ENCODE results near the gene SRRM2.
A peak's percentile ranks its signal among the peaks of the same experiment; 100 is the strongest.

Gene SRRM2

GRCh38 chr16:2726923-2727322 lies 25.5 kb upstream of the SRRM2 start:
- Histone ChIP-seq H2AFZ (ENCODE audit: low read length) (no peak overlapping the region), H4K91ac (ENCODE audit: low read depth, low read length, poor library complexity) (no peak overlapping the region), H3K23ac (ENCODE audit: low read depth, low read length, poor library complexity) (no peak overlapping the region), H3K18ac (ENCODE audit: low read length) (no peak overlapping the region), H2BK12ac (ENCODE audit: low read length) (no peak overlapping the region), H3K4me3 (ENCODE audit: low read length in 2 of 2) (no peak overlapping the region), H3K14ac (ENCODE audit: low read length) (no peak overlapping the region), H3K27ac (replicated peaks; ENCODE audit: low read length) (no peak overlapping the region), H2BK5ac (ENCODE audit: low read length) (no peak overlapping the region), H3K9me3 (replicated peaks in 1 of 2; ENCODE audit: control insufficient read depth in 2 of 2, insufficient read depth in 1 of 2, low read depth in 1 of 2, low read length in 2 of 2) (no peaks in the 10 kb centered on the region), H2BK120ac (ENCODE audit: low read depth, low read length) (no peak overlapping the region), H3K4me2 (ENCODE audit: insufficient read depth, low read length, poor library complexity, severe bottlenecking) (no peak overlapping the region), H2AK5ac (ENCODE audit: low read depth, low read length) (no peak overlapping the region), H3K36me3 (replicated peaks in 1 of 2; ENCODE audit: control insufficient read depth in 2 of 2, insufficient read depth in 2 of 2, low read length in 2 of 2) (no peaks in the 10 kb centered on the region), H3K9ac (ENCODE audit: low read depth, low read length, poor library complexity) (no peak overlapping the region), H3K79me1 (ENCODE audit: low read depth, low read length) (no peaks in the 10 kb centered on the region), H3K4me1 (ENCODE audit: control insufficient read depth in 2 of 2, insufficient read depth in 1 of 2, low read depth in 1 of 2, low read length in 2 of 2) (no peaks in the 10 kb centered on the region), H2BK15ac (ENCODE audit: low read length) (no peak overlapping the region), H3K27me3 (ENCODE audit: control insufficient read depth in 3 of 3, insufficient read depth in 3 of 3, low read depth in 1 of 3, low read length in 3 of 3) (peaks cover 0 to 6% (median 0%) of the 10 kb centered on the region in 3 experiments), H3K4ac (ENCODE audit: low read length) (no peak overlapping the region), H4K8ac (ENCODE audit: low read depth, low read length) (no peak overlapping the region)
- DNase-seq (ENCODE audit: low spot score) = no peak
- no CpG with 5 or more reads among the region's 5 CpGs for WGBS, 2 donors (ENCODE audit: extremely low coverage in 2 of 2, insufficient read length in 2 of 2, insufficient replicate concordance in 1 of 2)

DNA sequence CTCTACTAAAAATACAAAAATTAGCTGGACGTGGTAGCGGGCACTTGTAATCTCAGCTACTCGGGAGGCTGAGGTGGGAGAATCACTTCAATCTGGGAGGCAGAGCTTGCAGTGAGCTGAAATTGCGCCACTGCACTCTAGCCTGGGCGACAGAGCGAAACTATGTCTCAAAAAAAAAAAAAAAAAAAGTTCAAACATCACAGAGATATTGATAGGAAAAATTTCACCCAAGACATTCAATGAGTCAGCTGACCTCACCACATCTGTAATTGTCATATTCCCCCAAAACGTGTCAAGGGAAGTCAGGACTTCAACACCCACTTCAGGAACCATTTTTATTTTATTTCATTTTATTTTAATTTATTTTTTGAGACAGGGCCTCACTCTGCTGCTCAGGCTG lies 24.4 kb upstream of the SRRM2 start:
- no CpG with 5 or more reads among the region's 7 CpGs for WGBS, 2 donors (ENCODE audit: extremely low coverage in 2 of 2, insufficient read length in 2 of 2, insufficient replicate concordance in 1 of 2)
- H3K79me1 ChIP-seq (ENCODE audit: low read depth, low read length) = no peaks in the 10 kb centered on the region
- H3K4me2 ChIP-seq (ENCODE audit: insufficient read depth, low read length, poor library complexity, severe bottlenecking) = no peak overlapping the region
- no peak overlapping the region for H2BK120ac ChIP-seq (ENCODE audit: low read depth, low read length)
- no peak overlapping the region for H4K91ac ChIP-seq (ENCODE audit: low read depth, low read length, poor library complexity)
- no peak overlapping the region for H2BK5ac ChIP-seq (ENCODE audit: low read length)
- no peak overlapping the region for H3K4ac ChIP-seq (ENCODE audit: low read length)
- no peak overlapping the region for H3K14ac ChIP-seq (ENCODE audit: low read length)
- no peak overlapping the region for H2AFZ ChIP-seq (ENCODE audit: low read length)
- H4K8ac ChIP-seq (ENCODE audit: low read depth, low read length) = no peak overlapping the region
- H3K27me3 ChIP-seq (ENCODE audit: control insufficient read depth in 3 of 3, insufficient read depth in 3 of 3, low read depth in 1 of 3, low read length in 3 of 3) = peaks cover 0 to 6% (median 0%) of the 10 kb centered on the region in 3 experiments
- H3K27ac ChIP-seq (replicated peaks; ENCODE audit: low read length) = no peak overlapping the region
- H3K9me3 ChIP-seq (replicated peaks in 1 of 2; ENCODE audit: control insufficient read depth in 2 of 2, insufficient read depth in 1 of 2, low read depth in 1 of 2, low read length in 2 of 2) = no peaks in the 10 kb centered on the region
- H3K23ac ChIP-seq (ENCODE audit: low read depth, low read length, poor library complexity) = no peak overlapping the region
- no peaks in the 10 kb centered on the region for H3K4me1 ChIP-seq (ENCODE audit: control insufficient read depth in 2 of 2, insufficient read depth in 1 of 2, low read depth in 1 of 2, low read length in 2 of 2)
- no peaks in the 10 kb centered on the region for H3K36me3 ChIP-seq (replicated peaks in 1 of 2; ENCODE audit: control insufficient read depth in 2 of 2, insufficient read depth in 2 of 2, low read length in 2 of 2)
- H3K4me3 ChIP-seq (ENCODE audit: low read length in 2 of 2) = no peak overlapping the region
- H2BK12ac ChIP-seq (ENCODE audit: low read length) = no peak overlapping the region
- no peak overlapping the region for H3K9ac ChIP-seq (ENCODE audit: low read depth, low read length, poor library complexity)
- H2AK5ac ChIP-seq (ENCODE audit: low read depth, low read length) = no peak overlapping the region
- H2BK15ac ChIP-seq (ENCODE audit: low read length) = no peak overlapping the region
- DNase-seq (ENCODE audit: low spot score) = no peak
- no peak overlapping the region for H3K18ac ChIP-seq (ENCODE audit: low read length)

DNA sequence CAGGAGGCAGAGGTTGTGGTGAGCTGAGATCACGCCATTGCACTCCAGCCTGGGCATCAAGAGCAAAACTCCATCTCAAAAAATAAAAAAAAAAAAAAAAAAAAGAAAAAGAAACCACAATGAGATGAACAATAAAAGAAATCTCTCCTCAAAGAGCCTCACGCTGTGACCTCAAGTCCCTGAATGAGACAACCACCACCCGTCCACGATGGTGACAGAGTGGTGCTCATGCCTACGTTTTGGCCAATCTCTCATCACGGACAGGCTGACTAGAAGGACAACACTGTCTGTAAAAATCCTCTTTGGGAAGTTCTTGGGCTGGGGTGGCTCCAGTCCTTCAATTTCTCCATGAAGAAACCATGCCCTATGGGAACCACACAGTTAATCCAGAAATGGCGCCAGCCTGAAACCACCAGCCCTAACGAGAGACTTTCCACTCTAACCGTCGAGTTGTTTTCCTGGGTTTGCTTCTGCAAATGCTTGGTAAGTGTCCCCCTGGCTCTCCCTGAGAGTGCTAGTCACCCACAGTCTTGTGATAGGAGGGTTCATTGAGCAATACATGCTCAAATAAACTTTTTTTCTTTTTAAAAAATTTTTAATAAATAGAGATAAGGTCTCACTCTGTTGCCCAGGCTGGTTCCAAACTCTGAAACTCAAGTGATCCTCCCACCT lies 17.5 kb upstream of the SRRM2 start:
- no peak overlapping the region for H3K14ac ChIP-seq (ENCODE audit: low read length)
- no peak overlapping the region for H3K4ac ChIP-seq (ENCODE audit: low read length)
- H3K36me3 ChIP-seq (replicated peaks in 1 of 2; ENCODE audit: control insufficient read depth in 2 of 2, insufficient read depth in 2 of 2, low read length in 2 of 2) = no peaks in the 10 kb centered on the region
- no peaks in the 10 kb centered on the region for H3K9me3 ChIP-seq (replicated peaks in 1 of 2; ENCODE audit: control insufficient read depth in 2 of 2, insufficient read depth in 1 of 2, low read depth in 1 of 2, low read length in 2 of 2)
- no peak overlapping the region for H3K9ac ChIP-seq (ENCODE audit: low read depth, low read length, poor library complexity)
- no peak overlapping the region for H2BK5ac ChIP-seq (ENCODE audit: low read length)
- H3K4me2 ChIP-seq (ENCODE audit: insufficient read depth, low read length, poor library complexity, severe bottlenecking) = no peak overlapping the region
- no peak overlapping the region for H4K8ac ChIP-seq (ENCODE audit: low read depth, low read length)
- no peak overlapping the region for H2BK12ac ChIP-seq (ENCODE audit: low read length)
- H2BK15ac ChIP-seq (ENCODE audit: low read length) = no peak overlapping the region
- H3K27me3 ChIP-seq (ENCODE audit: control insufficient read depth in 3 of 3, insufficient read depth in 3 of 3, low read depth in 1 of 3, low read length in 3 of 3) = no peaks in the 10 kb centered on the region
- H3K23ac ChIP-seq (ENCODE audit: low read depth, low read length, poor library complexity) = no peak overlapping the region
- DNase-seq (ENCODE audit: low spot score) = no peak
- no peak overlapping the region for H2AFZ ChIP-seq (ENCODE audit: low read length)
- peaks cover 3 to 16% of the 10 kb centered on the region in 2 donors for H3K4me1 ChIP-seq (ENCODE audit: control insufficient read depth in 2 of 2, insufficient read depth in 1 of 2, low read depth in 1 of 2, low read length in 2 of 2)
- no peak overlapping the region for H3K27ac ChIP-seq (replicated peaks; ENCODE audit: low read length)
- H3K4me3 ChIP-seq (ENCODE audit: low read length in 2 of 2) = no peak overlapping the region
- no peak overlapping the region for H3K18ac ChIP-seq (ENCODE audit: low read length)
- no peak overlapping the region for H2BK120ac ChIP-seq (ENCODE audit: low read depth, low read length)
- H3K79me1 ChIP-seq (ENCODE audit: low read depth, low read length) = no peaks in the 10 kb centered on the region
- no CpG with 5 or more reads among the region's 10 CpGs for WGBS, 2 donors (ENCODE audit: extremely low coverage in 2 of 2, insufficient read length in 2 of 2, insufficient replicate concordance in 1 of 2)
- H2AK5ac ChIP-seq (ENCODE audit: low read depth, low read length) = no peak overlapping the region
- H4K91ac ChIP-seq (ENCODE audit: low read depth, low read length, poor library complexity) = no peak overlapping the region

GRCh38 chr16:2736476-2737237 lies 15.8 kb upstream of the SRRM2 start:
- Histone ChIP-seq H3K4me2 (ENCODE audit: insufficient read depth, low read length, poor library complexity, severe bottlenecking) (no peak overlapping the region), H3K14ac (ENCODE audit: low read length) (no peak overlapping the region), H3K27ac (replicated peaks; ENCODE audit: low read length) (no peak overlapping the region), H3K9ac (ENCODE audit: low read depth, low read length, poor library complexity) (no peak overlapping the region), H3K23ac (ENCODE audit: low read depth, low read length, poor library complexity) (no peak overlapping the region), H3K36me3 (replicated peaks in 1 of 2; ENCODE audit: control insufficient read depth in 2 of 2, insufficient read depth in 2 of 2, low read length in 2 of 2) (no peaks in the 10 kb centered on the region), H2BK15ac (ENCODE audit: low read length) (no peak overlapping the region), H4K91ac (ENCODE audit: low read depth, low read length, poor library complexity) (no peak overlapping the region), H2BK120ac (ENCODE audit: low read depth, low read length) (no peak overlapping the region), H2BK5ac (ENCODE audit: low read length) (no peak overlapping the region), H3K4ac (ENCODE audit: low read length) (peak overlapping the region; percentile 60), H3K4me3 (ENCODE audit: low read length in 2 of 2) (peak overlapping the region in 1 of 2 donors; percentile 53), H3K18ac (ENCODE audit: low read length) (no peak overlapping the region), H2BK12ac (ENCODE audit: low read length) (no peak overlapping the region), H2AK5ac (ENCODE audit: low read depth, low read length) (peak overlapping the region; percentile 7), H3K79me1 (ENCODE audit: low read depth, low read length) (no peaks in the 10 kb centered on the region), H2AFZ (ENCODE audit: low read length) (peak overlapping the region; percentile 47), H3K9me3 (replicated peaks in 1 of 2; ENCODE audit: control insufficient read depth in 2 of 2, insufficient read depth in 1 of 2, low read depth in 1 of 2, low read length in 2 of 2) (no peaks in the 10 kb centered on the region), H3K27me3 (ENCODE audit: control insufficient read depth in 3 of 3, insufficient read depth in 3 of 3, low read depth in 1 of 3, low read length in 3 of 3) (no peaks in the 10 kb centered on the region), H3K4me1 (ENCODE audit: control insufficient read depth in 2 of 2, insufficient read depth in 1 of 2, low read depth in 1 of 2, low read length in 2 of 2) (peaks cover 3 to 18% of the 10 kb centered on the region in 2 donors), H4K8ac (ENCODE audit: low read depth, low read length) (no peak overlapping the region)
- no CpG with 5 or more reads among the region's 11 CpGs for WGBS, 2 donors (ENCODE audit: extremely low coverage in 2 of 2, insufficient read length in 2 of 2, insufficient replicate concordance in 1 of 2)
- DNase-seq (ENCODE audit: low spot score) = no peak
